IMR-90 (cell line): Measurements from ENCODE around the gene PCYT1A. TPM values are rescaled to one million over a fixed set of nuclear protein-coding genes. Genes with fewer than 3 reads are reported as not detected.

ENCODE experiments used
- ATAC-seq: fragments of 200-7000 bp; cut with Tn5 transposase; 2 replicates; pipeline ENCODE4 v1.9.1; 2020; ENCODE audit warnings: low read depth, mild to moderate bottlenecking, moderate library complexity
- BruUV-seq: library from RNA; stranded (reverse); fragments of 400-500 nt; replicated peaks from 2 replicates; lab custom pipeline; 2021; lab: Mats Ljungman, UMichigan
- CTCF ChIA-PET: fragments of 300-600 bp; formaldehyde crosslinking; extraction: SDS; loops from one replicate; lab custom pipeline; 2021; ENCODE audit warnings: antibody characterized with exemption; lab: Yijun Ruan, JAX
- POLR2A ChIA-PET: fragments of 300-600 bp; sonication (Branson Sonifier 250); formaldehyde crosslinking; loops from one replicate; lab custom pipeline; 2022; ENCODE audit warnings: antibody characterized with exemption; ENCODE audit not compliant: unreplicated experiment; lab: Charles Lee
- DNase-seq: peaks from one replicate; pipeline ENCODE4 v3.0.0; 2013
- H2AFZ ChIP-seq: replicated peaks from 2 replicates; pipeline ENCODE3; 2013; ENCODE audit warnings: low read length, mild to moderate bottlenecking; ENCODE audit not compliant: poor library complexity
- H2AK5ac ChIP-seq: 2 replicates; pipeline ENCODE4 v1.6.1; 2013; ENCODE audit warnings: low read depth, low read length, inconsistent platforms
- H2AK9ac ChIP-seq: replicated peaks from 2 replicates; pipeline ENCODE3; 2013; ENCODE audit warnings: mild to moderate bottlenecking, low read depth, low read length, moderate library complexity; ENCODE audit not compliant: poor library complexity
- H2BK120ac ChIP-seq: 2 replicates; pipeline ENCODE4 v1.6.1; 2013; ENCODE audit warnings: low read depth, low read length, inconsistent platforms
- H2BK15ac ChIP-seq: 3 replicates; pipeline ENCODE4 v1.6.1; 2013; ENCODE audit warnings: low read depth, low read length, inconsistent platforms
- H2BK20ac ChIP-seq: 2 replicates; pipeline ENCODE4 v1.6.1; 2013; ENCODE audit warnings: low read depth, mild to moderate bottlenecking, inconsistent platforms, low read length, moderate library complexity
- H2BK5ac ChIP-seq: 2 replicates; pipeline ENCODE4 v1.6.1; 2013; ENCODE audit warnings: mild to moderate bottlenecking, low read depth, low read length, inconsistent platforms; ENCODE audit not compliant: poor library complexity, severe bottlenecking
- H3K14ac ChIP-seq: replicated peaks from 2 replicates; pipeline ENCODE4 v1.6.1; 2013; ENCODE audit warnings: low read depth, low read length, inconsistent platforms
- H3K18ac ChIP-seq: 2 replicates; pipeline ENCODE4 v1.6.1; 2013; ENCODE audit warnings: low read depth, low read length, control low read depth
- H3K23ac ChIP-seq: 2 replicates; pipeline ENCODE4 v1.6.1; 2013; ENCODE audit warnings: low read depth, low read length, inconsistent platforms
- H3K27ac ChIP-seq: 2 replicates; pipeline ENCODE4 v1.5.1; 2013; ENCODE audit warnings: mild to moderate bottlenecking, control low read depth, low read length; ENCODE audit not compliant: insufficient read depth
- H3K27me3 ChIP-seq: 2 replicates; pipeline ENCODE4 v1.6.1; 2013; ENCODE audit warnings: low read length; ENCODE audit not compliant: control insufficient read depth, insufficient read depth
- H3K36me3 ChIP-seq: 2 replicates; pipeline ENCODE4 v1.6.1; 2013; ENCODE audit warnings: low read length, mixed read lengths; ENCODE audit not compliant: control insufficient read depth, insufficient read depth
- H3K4ac ChIP-seq: 2 replicates; pipeline ENCODE4 v1.6.1; 2013; ENCODE audit warnings: low read depth, low read length, inconsistent platforms
- H3K4me1 ChIP-seq: 2 replicates; pipeline ENCODE4 v1.6.1; 2013; ENCODE audit warnings: low read length, mixed read lengths; ENCODE audit not compliant: control insufficient read depth, insufficient read depth
- H3K4me2 ChIP-seq: 2 replicates; pipeline ENCODE4 v1.6.1; 2013; ENCODE audit warnings: low read depth, mild to moderate bottlenecking, control low read depth, low read length, moderate library complexity
- H3K4me3 ChIP-seq: 2 replicates; pipeline ENCODE4 v1.5.1; 2013; ENCODE audit warnings: low read depth, mild to moderate bottlenecking, control low read depth, low read length, moderate library complexity; ENCODE audit not compliant: insufficient read depth
- H3K56ac ChIP-seq: 2 replicates; pipeline ENCODE4 v1.6.1; 2013; ENCODE audit warnings: low read length, inconsistent platforms; ENCODE audit not compliant: insufficient read depth; ENCODE audit errors: extremely low read depth
- H3K79me1 ChIP-seq, 2 experiments: 2 replicates each; pipeline ENCODE4 v1.6.1; 2013; ENCODE audit warnings: low read length in 2 of 2, inconsistent platforms in 1 of 2, low read depth in 1 of 2
- H3K9ac ChIP-seq: 2 replicates; pipeline ENCODE4 v1.6.1; 2013; ENCODE audit warnings: low read depth, low read length, control low read depth
- H3K9me1 ChIP-seq: 2 replicates; pipeline ENCODE4 v1.6.1; 2013; ENCODE audit warnings: low read length, inconsistent platforms; ENCODE audit not compliant: insufficient read depth
- H3K9me3 ChIP-seq: 2 replicates; pipeline ENCODE4 v1.6.1; 2013; ENCODE audit warnings: low read length; ENCODE audit not compliant: control insufficient read depth, insufficient read depth
- H4K20me1 ChIP-seq: 2 replicates; pipeline ENCODE4 v1.6.1; 2013; ENCODE audit warnings: low read length, inconsistent platforms; ENCODE audit not compliant: insufficient read depth
- H4K5ac ChIP-seq: 2 replicates; pipeline ENCODE4 v1.6.1; 2013; ENCODE audit warnings: mild to moderate bottlenecking, low read depth, low read length, control low read depth
- H4K8ac ChIP-seq, 2 experiments: 2 replicates each; pipeline ENCODE4 v1.6.1; 2013; ENCODE audit warnings: low read depth in 2 of 2, low read length in 2 of 2, control low read depth in 1 of 2, inconsistent platforms in 1 of 2
- H4K91ac ChIP-seq: 2 replicates; pipeline ENCODE4 v1.6.1; 2013; ENCODE audit warnings: low read depth, low read length, inconsistent platforms; ENCODE audit not compliant: insufficient read depth
- CEBPB ChIP-seq: IDR thresholded peaks from 2 replicates; pipeline ENCODE4 v1.6.1; 2012; ENCODE audit warnings: low read depth, low read length, improper control_type of control experiment
- CHD1 ChIP-seq: IDR thresholded peaks from 2 replicates; pipeline ENCODE4 v1.6.1; 2012; ENCODE audit warnings: low read depth, low read length, improper control_type of control experiment
- CTCF ChIP-seq: conservative IDR thresholded peaks from 2 replicates; pipeline ENCODE4 v1.5.1; 2012; ENCODE audit warnings: mild to moderate bottlenecking, low read depth, low read length, improper control_type of control experiment
- ELK1 ChIP-seq: fragments of 150-350 bp; IDR thresholded peaks from 2 replicates; pipeline ENCODE4 v1.6.1; 2016; ENCODE audit warnings: low read depth, mild to moderate bottlenecking, low read length, moderate library complexity, borderline replicate concordance
- FOS ChIP-seq: fragments of 150-350 bp; IDR thresholded peaks from 2 replicates; pipeline ENCODE4 v1.6.1; 2016; ENCODE audit warnings: low read depth, low read length
- MAFK ChIP-seq: IDR thresholded peaks from 2 replicates; pipeline ENCODE4 v1.6.1; 2012; ENCODE audit warnings: low read depth, low read length, improper control_type of control experiment
- MAZ ChIP-seq: IDR thresholded peaks from 2 replicates; pipeline ENCODE4 v1.6.1; 2012; ENCODE audit warnings: low read depth, mild to moderate bottlenecking, low read length, improper control_type of control experiment, moderate library complexity, borderline replicate concordance
- NFE2L2 ChIP-seq: fragments of 150-350 bp; IDR thresholded peaks from 2 replicates; pipeline ENCODE4 v1.6.1; 2016; ENCODE audit warnings: low read depth, mild to moderate bottlenecking, low read length
- POLR2A ChIP-seq: IDR thresholded peaks from 2 replicates; pipeline ENCODE4 v1.6.1; 2012; ENCODE audit warnings: mild to moderate bottlenecking, low read depth, low read length
- RCOR1 ChIP-seq: IDR thresholded peaks from 2 replicates; pipeline ENCODE4 v1.6.1; 2012; ENCODE audit warnings: mild to moderate bottlenecking, low read length, improper control_type of control experiment; ENCODE audit not compliant: insufficient replicate concordance
- RFX5 ChIP-seq: IDR thresholded peaks from 2 replicates; pipeline ENCODE4 v1.8.0; 2012; ENCODE audit warnings: low read depth, mild to moderate bottlenecking, low read length, moderate library complexity
- SMC3 ChIP-seq: fragments of 150-350 bp; IDR thresholded peaks from 2 replicates; pipeline ENCODE4 v1.6.1; 2016; ENCODE audit warnings: low read depth, mild to moderate bottlenecking, antibody characterized with exemption, low read length, moderate library complexity
- WGBS, 2 experiments: methylation state at CpG; one replicate each; pipeline versions ENCODE4 v1.1.5 to v1.1.7; 2013; ENCODE audit warnings: missing lambda C conversion rate in 2 of 2; ENCODE audit not compliant: insufficient read length in 1 of 2; ENCODE audit errors: extremely low coverage in 2 of 2; 5-methylcytosine and 5-hydroxymethylcytosine counted together
- dilution Hi-C: fragments of 300-500 bp; cut with HindIII; formaldehyde crosslinking; loops from one replicate; pipeline ENCODE4 v1.14.3; 2018; ENCODE audit warnings: low sequenced_read_pairs; ENCODE audit not compliant: unreplicated experiment
- in situ Hi-C: fragments of 300-500 bp; cut with MboI; formaldehyde crosslinking; loops from 3 replicates; pipeline ENCODE4 v1.14.3; 2019; ENCODE audit warnings: low sequenced_read_pairs, inconsistent platforms, mixed read lengths
- intact Hi-C: fragments of 100-400 bp; cut with micrococcal nuclease; formaldehyde crosslinking; loops from 2 replicates; pipeline ENCODE4 v1.10.0; 2022
- polyA plus RNA-seq, 3 experiments: library from polyadenylated mRNA; depleted of rRNA; stranded (reverse); fragments of >200 nt; gene quantifications; 2 replicates each; pipeline ENCODE4 v1.2.3, GENCODE V29; 2012; ENCODE audit warnings: low replicate concordance in 1 of 3
- total RNA-seq: library from RNA; depleted of rRNA; stranded (reverse); fragments of >200 nt; gene quantifications from 2 replicates; pipeline ENCODE4 v1.2.3, GENCODE V29; 2012

Gene PCYT1A
- total and polyA plus RNA-seq, 2 of the 4 experiments (the other 2 are of a cell fraction) = 62.8 to 127 TPM

GRCh38 chr3:196210673-196211556 is 76.6 kb downstream of the PCYT1A start, which contains the start of gene ZDHHC19:
Gene ZDHHC19 (minus strand): TSS chr3:196211400. CDS start chr3:196211315, 85 bp downstream.
- no peak within 1 kb of the TSS for H4K8ac ChIP-seq
- dilution Hi-C loops = no loop called here
- ChIA-PET POLR2A (no interaction called here), CTCF (interaction anchor here (0.6 kb wide), 1 partner anchor 21 kb away, joined by 3 read pairs; no protein-coding TSS in a partner anchor)
- 60% methylated on average over 15 of the region's 23 CpGs; no CpG with 5 or more reads in 1 of the 2 experiments for WGBS, 2 experiments
- TF ChIP-seq RFX5 (no peak), POLR2A (no peak), FOS (no peak), CHD1 (no peak), ELK1 (no peak), MAFK (no peak), SMC3 (no peak), MAZ (no peak), NFE2L2 (no peak), CTCF (no peak), CEBPB (no peak), RCOR1 (no peak)
- H4K5ac ChIP-seq = no peak within 1 kb of the TSS
- intact Hi-C loops = no loop called here
- H3K4me2 ChIP-seq = no peak within 1 kb of the TSS
- in situ Hi-C loops = no loop called here
- no peaks in the 10 kb centered on the region; the same call in 1 of the 2 replicates for H3K9me1 ChIP-seq
- H3K9me3 ChIP-seq = 0 out of 2 replicates have a peak, but pooled peaks cover 1% of the 10 kb centered on the region
- no peak within 1 kb of the TSS for H3K9ac ChIP-seq
- H2BK120ac ChIP-seq = no peak within 1 kb of the TSS
- no peak within 1 kb of the TSS for H3K27ac ChIP-seq
- no peak within 1 kb of the TSS for H2BK15ac ChIP-seq
- no peaks in the 10 kb centered on the region for H3K79me1 ChIP-seq
- no peak within 1 kb of the TSS for H3K4me3 ChIP-seq
- peaks cover 3% of the 10 kb centered on the region; the same call in 1 of the 2 replicates for H3K4me1 ChIP-seq
- no peak within 1 kb of the TSS for H2AK9ac ChIP-seq
- no peak within 1 kb of the TSS for H3K56ac ChIP-seq
- H3K4ac ChIP-seq = no peak within 1 kb of the TSS
- H3K27me3 ChIP-seq = peaks cover 18% of the 10 kb centered on the region
- no peak within 1 kb of the TSS for H2BK20ac ChIP-seq
- DNase-seq (no peak), ATAC-seq (no peak)
- no peaks in the 10 kb centered on the region for H4K20me1 ChIP-seq
- H3K23ac ChIP-seq = no peak within 1 kb of the TSS
- H2BK5ac ChIP-seq = no peak within 1 kb of the TSS
- BruUV-seq = no TSS peak
- no peak within 1 kb of the TSS for H4K91ac ChIP-seq
- H3K14ac ChIP-seq = no peak within 1 kb of the TSS
- H3K36me3 ChIP-seq = no peaks in the 10 kb centered on the region
- H2AFZ ChIP-seq = peak within 1 kb of the TSS; percentile 61
- no peak within 1 kb of the TSS for H2AK5ac ChIP-seq
- H3K18ac ChIP-seq = no peak within 1 kb of the TSS
